Activated T-cell treated with anti-CD3 and anti-CD28 coated beads for 4 hours (primary cell): ENCODE measurements around the gene SULF2.

Source experiments
- DNase-seq: peaks from one replicate; pipeline ENCODE4 v3.0.0-alpha.2; 2020

The SULF2 gene

DNA sequence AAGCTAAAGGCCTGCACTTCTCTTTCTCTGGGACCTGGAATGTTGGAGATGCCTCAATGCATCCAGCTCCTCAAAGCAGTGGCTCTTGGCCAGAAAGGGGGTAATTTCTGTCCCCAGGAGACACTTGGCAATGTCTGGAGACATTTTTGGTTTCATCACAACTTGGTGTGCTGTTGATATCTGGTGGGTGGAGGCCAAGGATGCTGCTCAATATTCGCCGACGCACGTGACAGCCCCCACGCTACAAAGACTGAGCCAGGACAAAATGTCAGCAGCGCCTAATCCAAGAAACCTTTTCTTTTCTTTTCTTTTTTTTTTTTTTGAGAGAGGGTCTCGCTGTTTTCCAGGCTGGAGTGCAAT lies 79.8 kb downstream of the SULF2 start:
- DNase-seq, result no peak

DNA sequence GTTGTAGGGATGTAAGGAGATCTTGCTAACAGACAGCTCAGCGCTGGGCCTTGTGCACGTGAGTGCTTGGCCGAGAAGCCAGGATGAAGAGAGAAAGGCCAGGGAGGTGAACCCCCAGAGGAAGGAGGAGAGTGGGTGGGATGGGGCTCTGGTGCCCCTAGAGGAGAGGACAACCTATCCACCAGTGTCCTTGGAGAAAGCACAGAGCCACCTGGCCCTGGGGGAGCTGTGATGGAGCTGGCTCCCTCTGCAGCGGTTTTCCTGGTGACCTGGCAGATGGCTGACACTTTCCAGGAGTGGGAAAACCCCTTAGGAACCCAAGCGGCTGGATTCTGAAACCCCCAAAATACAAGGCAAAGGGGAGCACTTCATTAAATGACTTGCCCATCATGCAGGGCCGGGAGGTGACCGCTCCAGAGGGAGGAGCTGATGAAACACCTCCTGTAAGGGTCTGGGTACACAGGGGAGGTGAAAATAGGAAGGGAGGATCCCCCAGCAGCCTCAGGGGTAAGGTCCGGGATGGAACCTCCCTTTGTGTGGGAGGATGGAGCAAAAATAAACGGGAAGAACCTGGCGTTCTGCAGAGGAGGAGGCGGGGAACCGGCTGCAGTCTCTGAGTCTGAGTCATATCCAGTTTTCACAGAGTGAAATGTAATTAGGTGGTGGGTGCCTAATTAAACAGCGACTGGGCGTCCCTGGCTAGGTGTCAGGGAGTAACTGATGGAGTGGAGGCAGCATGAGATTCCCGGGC lies 80.4 kb downstream of the SULF2 start:
- no peak for DNase-seq

DNA sequence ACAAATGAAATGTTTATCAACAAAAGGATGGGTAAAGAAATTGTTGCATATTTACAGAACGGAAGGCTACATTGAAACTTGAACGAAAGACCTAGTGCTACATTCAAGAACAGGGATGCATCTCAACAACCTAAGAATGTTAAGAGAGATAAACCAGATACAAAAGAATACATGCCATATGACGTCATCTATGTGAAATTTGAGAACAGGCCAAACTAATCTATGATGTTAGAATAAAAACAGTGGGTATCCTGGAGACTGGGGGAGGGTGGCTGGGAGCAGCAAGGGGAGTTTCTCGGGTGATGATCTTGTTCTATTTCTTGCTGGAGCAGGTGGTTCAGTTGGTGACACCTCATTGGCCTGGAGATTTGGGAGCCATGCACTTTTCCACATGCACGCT lies 81.5 kb downstream of the SULF2 start:
- no peak for DNase-seq

DNA sequence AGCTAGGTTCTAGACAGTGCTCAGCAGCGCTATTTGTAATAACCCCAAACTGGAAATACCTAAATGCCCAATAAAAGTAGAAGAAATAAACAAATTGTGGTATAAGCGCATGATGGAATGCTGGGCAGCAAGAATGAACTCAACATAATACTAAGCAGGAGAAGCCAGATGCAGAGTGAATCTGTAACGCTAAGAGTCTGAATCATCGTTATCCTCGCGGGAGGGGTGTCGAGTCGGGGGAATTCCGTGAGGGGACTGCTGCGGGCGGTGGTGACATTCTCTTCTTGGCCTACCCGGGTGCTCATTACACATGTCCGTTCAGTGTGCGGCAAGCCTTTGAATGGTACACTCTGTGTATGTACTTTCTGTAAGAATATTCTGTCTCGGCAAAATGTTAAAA lies 83.7 kb downstream of the SULF2 start:
- no peak for DNase-seq

DNA sequence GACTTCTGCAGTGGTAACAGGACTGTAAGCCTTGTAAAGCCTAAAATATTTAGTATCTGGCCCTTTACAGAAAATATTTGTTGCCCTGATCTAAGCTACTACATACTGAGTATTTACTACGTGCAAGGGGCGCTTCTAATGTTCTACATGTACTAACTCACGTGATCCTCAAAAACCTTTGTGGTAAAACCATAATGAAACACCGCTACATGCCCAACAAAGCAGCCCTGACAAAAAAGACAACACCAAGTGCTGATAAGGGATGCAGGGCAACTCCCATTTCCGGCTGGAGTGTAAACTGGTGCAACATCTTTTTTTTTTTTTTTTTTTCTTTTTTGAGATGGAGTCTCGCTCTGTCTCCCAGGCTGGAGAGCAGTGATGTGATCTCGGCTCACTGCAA lies 85.0 kb downstream of the SULF2 start:
- no peak for DNase-seq

DNA sequence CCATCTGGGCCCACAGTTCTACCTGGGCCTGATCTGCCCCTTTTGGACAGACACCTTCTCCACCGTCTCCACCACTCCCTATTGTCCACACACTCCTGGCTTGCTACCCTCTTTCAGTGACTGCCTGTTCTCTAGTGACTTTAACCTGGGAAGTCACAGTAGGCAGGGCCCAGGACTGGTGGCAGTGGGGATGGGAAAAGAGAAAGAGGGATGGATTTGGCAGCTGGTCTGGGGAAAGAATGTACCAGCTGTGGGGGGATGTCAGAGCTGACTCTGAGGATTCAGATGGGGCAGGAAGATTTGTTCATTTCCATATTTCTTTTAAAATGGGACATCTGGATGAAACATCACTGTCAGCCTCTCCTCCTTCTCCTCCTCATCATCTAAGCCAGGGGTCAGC lies 85.5 kb downstream of the SULF2 start:
- DNase-seq, result no peak

DNA sequence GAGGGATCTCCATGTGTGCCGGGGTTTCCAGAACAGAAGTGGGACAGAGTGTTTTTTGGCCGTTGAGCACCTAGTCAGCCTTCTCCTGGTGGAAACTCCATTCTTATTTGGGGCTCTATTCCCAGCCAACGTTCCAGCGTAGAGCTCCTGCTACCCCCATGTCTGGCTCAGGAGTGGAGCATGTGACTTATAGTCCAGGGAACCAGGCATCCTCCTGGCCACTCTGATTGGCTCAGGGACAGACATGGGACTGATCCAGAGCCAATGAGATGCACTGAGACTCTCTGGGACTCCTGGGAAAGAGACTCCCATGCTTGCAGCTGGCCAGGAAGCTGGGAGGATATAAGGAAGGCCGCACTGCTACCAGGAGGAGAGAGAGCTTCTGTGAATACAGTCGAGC lies 87.1 kb downstream of the SULF2 start:
- no peak for DNase-seq

DNA sequence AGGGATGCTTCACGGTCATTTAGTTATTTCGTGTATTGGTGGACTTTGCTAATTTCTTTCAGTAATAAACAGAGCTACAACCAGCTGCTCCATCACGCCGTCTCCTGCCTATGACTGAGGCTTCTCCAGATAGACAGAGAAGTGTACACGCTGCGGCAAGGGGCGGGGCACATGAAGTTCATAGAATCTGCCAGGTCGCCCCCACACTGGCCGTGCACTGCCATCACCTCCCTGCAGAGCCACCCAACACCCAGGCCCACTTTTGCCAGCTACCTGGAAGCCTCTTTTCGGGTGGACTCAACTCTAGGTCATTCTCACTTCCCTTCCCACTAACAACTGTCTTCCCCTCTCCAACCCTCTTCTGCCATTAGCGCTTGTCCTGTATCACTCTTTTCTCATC lies 88.4 kb downstream of the SULF2 start:
- no peak for DNase-seq

DNA sequence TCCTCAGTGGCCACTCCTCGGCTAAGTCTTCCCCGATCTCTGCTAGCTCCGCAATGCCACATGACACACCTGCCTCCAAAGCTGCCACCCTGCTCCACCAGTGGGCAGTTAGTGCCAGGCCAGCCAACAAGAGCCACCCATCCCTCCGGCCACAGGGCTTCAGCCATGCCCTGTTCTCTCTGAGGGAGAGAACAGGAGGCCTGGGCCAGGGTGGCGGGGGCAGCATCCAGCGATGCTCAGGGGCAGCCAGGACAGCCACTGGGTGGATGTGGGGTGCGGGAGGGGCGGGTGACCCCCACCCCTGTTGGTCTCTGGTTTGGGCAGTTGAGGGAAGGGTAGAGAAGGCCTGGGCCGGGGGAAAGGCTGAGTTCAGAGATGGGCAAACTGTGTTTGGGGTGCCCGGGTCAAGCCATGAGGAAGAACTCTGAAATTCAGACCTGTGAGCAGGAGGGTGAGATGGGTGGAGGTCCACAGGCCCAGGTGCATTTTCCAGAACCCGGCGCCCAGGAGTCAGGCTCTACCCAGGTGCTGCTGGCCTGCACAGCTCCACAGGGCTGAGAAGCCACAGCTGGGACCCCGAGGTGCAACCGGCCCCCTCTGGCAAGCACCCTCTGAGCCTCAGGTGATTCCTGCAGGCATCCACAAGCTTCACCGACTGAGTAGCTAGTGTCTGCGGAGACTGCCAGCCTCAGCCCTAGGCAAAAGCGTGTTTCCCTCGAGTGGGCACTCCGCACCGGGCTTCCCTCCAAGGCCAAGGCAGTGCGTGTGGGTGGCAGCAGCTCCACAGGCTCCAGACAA lies 91.1 kb downstream of the SULF2 start:
- DNase-seq, result no peak

DNA sequence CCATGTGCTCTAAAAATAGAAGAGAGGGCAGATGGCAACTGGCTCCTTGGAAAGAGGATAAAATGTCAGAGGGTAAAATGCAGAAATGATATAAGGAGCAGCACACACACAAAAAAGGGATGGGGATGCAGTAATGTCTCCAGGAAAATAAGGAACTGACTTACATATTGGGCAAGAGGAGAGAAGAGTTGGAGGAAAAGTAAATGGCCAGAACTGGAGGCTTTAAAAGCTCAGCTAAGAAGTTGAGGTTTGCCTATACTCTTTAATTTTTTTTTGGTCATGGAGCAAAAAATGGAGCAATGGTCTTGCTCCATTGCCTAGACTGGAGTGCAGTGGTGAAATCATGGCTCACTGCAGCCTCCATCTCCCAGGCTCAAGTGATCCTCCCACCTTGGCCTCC lies 93.7 kb downstream of the SULF2 start:
- no peak for DNase-seq

DNA sequence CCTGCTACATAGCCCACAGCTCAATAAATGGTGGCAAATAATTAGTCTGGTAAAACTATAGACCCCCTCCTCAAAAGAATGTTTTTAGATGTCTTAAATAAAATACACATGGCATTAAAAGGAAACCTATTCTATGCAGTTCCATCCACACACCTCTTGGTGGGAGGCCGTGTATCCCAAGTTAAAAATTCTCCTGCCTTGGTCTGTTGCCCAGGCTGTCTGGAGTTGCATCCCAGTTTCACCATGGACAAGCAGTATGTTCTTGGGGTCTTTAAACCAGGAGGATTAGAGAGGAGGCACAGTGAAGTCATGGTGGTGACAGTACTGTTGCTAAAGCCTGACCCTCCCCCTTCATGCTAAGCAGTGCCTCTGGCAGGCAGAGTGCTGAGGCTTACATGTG lies 95.5 kb downstream of the SULF2 start:
- DNase-seq, result no peak

DNA sequence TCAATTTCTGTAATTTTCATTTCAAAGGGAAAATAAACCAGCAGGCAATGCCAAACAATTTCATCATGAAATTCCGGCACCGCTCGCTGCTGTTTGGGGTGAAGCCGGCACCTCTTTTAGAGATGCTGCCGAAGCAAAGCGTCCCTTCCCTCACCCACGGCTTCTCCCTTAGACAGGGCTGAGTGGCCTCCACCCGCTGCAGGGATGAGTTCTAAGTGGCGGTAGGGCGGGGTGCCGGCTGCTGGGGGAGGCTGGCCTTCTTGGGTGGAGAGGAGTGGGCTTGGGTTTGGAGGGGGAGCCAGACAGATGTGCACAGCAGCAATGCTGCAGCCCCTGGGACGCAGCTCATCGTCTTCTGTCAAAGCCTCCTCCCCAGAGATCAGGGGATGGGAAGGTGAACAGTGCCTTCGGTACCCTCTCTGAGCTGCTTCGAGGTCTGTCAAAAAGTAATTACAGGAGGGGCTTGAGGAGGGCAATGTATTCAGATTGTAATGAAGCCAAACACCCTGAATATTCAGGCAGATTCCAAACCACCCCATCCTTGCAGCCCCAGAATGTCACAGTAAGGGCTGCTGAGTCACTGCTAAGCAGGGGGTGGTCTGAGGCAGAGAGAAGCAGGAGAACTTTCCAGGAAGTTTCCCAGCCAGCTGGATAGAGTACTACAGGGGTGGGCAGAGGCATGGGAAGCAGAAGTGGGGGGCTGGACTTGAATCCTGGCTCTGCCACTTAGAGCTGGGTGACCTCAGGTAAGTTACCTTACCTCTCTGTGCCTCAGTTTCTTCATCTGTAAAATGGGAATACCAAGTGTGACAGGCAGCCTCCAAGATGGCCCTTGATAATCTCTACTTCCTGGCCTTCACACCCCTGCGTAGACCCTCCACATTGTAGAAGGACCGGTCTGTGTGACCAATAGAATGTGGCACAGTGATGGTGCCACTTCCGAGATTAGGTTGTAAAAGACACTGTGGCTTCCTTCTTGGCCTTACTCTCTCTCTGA lies 96.6 kb downstream of the SULF2 start:
- DNase-seq, result no peak

DNA sequence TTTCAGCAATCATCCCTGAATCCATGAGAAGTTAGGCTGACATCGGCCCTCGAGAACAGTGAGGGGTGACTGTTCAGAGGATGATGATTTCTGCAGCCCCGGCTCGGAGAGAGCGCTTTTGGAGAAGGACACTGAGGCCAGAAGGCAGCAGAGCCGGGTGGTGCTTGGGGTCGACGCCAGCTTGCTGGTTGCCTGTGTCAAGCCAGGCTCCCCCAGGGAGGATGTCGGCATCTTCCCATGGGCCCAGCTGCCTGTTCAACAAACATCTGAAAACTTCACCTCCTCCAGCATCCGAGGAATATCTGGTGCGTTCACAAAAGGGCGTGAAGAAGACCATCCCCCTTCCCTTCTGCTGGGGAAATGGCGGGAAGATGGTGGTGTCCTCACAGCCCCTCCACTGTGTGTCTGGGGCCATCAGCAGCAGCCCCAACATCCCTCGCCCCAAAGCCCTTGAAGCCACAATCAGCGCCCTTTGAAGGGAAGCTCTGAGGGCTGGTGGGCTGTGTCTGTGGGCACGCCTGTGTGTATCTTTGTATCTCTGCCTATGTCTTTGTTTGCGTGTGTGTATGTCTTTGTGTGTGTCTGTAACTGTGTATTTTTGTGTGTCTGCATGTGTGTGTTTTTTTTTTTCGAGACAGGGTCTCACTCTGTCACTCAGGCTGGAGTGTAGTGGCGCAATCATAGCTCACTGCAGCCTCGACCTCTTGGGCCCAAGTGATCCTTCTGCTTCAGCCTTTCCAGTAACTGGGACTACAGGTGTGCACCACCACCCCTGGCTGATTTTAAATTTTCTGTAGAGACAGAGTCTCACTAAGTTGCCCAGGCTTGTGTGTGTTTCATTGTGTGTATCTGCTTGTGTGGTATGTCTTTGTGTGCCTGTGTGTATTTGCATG lies 97.9 kb downstream of the SULF2 start:
- DNase-seq, result no peak

DNA sequence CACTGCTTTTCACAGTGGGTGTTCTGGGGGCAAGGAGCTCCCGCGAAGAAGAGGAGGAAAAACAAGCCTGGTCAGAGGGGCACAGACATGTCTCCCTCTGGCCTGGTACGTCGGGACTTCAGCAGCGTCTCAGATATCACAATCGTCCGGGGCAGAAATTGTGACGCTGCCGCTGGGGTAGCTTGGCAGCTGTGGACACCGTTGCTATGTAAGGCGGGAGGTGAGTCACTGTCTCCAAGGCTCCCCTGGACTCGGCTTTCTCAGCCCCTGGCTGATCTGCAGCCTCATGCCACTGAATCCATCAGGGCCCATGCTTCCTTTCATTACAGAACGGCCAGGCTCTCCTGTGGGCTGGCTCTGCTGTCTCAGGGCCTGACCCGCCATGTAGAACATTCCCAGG lies 98.7 kb downstream of the SULF2 start:
- DNase-seq, result no peak

DNA sequence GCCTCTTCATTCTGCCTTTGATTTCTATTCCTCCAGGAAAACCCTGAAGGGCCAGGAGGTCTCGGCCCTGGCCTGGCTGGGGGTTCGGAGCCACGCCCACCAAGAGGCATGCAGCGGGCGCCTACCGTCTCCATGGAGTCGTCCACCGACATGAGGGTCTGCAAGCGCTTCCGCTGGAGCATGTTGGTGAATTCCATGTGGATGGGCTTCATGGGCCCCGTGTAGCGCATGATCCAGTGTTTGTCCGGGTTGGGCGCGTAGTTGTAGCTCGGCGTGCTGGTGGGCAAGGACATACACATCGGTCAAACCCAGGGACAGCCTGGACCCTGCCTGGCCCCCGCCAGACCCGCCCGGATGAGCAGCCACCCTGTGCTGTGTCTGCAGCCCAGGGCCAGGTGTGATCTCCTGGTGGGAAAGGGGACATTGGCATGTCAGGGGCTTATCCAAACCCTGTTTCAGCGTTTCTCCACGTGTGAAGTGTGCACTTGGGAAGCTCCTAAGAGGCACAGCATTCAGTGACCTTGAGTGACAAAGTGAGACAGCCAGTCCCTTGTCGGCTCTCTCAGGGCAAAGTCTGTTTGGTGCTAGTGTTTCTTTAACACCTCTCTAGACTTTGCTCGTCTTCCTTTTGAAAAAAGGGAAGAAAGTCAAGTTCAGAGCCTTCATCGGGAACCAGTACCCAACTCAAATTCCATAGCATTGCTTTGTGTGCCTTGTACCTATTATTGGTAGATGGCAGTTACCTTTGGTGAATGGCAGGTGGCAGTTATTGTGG lies 100.8 kb downstream of the SULF2 start:
- DNase-seq, result no peak

DNA sequence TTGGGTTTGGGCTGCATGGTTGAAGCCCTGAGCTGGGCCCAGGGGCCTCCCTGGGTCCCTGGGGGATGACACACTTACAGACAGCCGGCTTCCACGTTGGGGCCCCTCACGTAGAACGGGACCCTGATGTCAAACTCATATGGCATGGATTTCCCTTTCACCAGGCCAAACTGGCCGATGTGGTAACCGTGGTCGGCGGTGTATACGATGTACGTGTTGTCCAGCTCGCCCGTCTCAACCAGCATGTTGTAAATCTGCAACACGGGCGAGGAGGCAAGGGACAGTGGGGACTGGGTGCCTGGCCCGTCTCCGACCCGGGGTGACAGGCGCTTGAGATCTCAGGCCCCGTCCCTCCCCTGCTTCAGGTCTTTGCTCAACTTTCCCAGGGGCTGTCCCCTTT lies 102.4 kb downstream of the SULF2 start:
- no peak for DNase-seq

DNA sequence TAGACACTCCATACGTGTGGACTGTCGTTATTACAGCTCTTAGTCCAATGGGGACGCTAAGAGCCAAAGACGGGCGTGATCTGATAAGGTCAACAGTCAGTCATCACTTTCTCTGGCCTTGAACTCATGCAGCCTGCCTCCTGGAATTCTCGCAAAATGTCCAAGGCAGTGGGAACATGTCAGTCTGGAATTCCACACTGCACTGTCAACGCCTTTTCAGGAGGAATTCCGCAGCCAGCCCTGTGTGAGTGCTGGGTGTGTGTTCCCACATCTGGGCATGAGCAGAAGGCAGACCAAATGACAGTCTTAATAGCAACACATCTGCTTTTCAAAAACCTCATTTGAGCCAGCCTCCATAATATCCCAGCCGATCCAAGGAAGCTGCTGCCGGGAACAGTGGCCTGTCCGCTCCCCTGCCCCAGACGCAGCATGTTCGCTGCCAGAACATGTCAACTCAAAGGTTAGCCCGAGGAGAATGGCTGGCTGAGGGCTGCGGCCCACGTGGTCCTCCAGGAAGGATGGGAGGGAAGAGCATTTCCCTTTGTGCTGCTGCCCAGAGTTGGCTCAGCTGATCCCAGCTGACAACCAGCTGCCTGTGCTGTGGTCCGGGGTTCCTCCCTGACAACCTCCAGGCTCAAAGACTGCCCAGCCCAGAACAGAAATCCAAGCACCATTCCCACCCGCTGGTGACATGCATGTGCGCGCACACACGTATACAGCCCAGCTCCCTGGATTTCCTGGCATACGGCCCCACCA lies 103.1 kb downstream of the SULF2 start:
- no peak for DNase-seq

DNA sequence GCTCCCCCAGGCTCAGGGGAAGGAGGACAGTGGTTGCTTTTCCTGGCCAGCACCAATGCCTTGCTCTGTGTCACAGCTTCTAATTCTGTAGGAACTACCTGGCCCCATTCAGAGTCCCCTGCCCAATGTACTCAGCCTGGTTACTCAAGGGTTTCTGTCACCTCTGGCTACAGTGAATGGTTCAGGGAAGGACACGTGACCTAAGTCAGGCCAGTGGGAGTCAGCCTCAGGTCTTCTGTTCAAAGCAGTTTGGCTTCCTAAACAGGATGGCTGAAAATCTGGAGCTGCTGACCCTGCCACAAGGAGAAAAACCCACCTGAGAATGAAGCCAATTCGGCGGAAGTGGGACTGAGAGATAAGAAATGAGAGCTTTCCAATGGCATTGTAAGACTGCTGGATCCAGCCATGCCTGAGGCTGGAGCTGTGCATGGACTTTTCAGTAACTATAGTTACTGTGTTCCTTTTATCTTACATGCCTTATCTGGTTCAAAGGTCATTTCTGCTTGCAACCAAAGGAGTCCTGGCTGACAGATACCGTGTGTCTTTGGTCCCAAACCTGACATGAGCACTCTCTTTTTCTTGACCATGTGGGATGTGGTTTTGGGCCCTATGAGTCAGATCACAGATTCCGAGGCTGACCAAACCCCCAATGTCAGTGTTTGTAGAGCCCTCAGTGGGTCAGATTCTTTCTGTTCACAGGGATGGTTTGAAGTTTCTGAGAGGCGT lies 104.3 kb downstream of the SULF2 start:
- DNase-seq, result no peak

DNA sequence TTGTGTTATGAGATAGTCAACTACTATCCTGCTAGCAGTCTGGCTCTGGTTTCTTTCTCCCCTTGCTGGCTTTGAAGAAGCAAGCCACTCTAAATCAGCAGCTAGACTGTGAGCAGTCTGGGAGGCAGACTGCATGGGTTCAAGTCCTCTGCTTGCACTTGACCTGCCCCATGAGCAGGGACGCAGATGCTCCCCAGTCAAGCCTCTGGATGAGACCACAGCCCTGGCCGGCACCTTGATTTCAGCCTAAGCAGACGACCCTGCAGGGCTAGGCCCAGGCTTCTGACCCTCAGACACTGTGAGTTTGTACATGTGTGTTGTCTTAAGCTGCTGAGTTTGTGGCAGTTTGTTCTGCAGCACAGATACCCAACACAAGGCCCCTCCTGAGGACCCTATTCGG lies 105.8 kb downstream of the SULF2 start:
- DNase-seq, result no peak

DNA sequence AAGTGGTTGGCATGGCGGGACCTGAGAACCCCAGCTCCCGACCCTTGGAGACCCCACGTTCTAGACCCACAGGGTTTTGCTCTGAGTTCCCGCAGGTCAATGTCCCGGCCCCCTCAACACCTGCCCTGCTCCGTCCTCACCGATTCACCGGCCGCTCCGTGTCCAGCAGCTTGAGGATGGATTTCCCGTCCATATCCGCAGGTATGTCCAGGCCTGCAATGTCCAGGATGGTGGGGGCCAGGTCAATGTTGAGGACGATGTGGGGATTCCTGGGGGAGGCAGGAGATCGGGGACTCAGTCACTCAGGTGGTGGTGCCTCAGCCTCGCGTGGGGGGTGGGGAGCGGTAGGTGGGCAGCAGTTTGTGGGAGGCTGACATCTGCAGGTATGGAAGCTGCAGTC lies 106.7 kb downstream of the SULF2 start:
- DNase-seq, result no peak
